Peyer's patch (tissue), 4 donors: ENCODE measurements around the gene TUBD1. TPM values are rescaled to one million over a fixed set of nuclear protein-coding genes. Genes with fewer than 3 reads are reported as not detected.

Experiments
- DNase-seq, 3 donors: peaks; one replicate each; pipeline ENCODE4 v3.0.0-alpha.2; 2017 to 2019
- H3K27ac ChIP-seq, 4 donors: fragments of 200-600 bp; sonication (generic); one replicate each; pipeline ENCODE4 v1.5.1; 2016 to 2019
- H3K27me3 ChIP-seq, 2 donors: fragments of 200-600 bp; sonication (generic); one replicate each; pipeline ENCODE4 v1.5.1; 2019
- H3K36me3 ChIP-seq, 3 donors: fragments of 200-600 bp; sonication (generic); one replicate each; pipeline ENCODE4 v1.5.1; 2016 to 2019
- H3K4me1 ChIP-seq, 4 donors: fragments of 200-600 bp; sonication (generic); one replicate each; pipeline ENCODE4 v1.5.1; 2016 to 2019
- H3K4me3 ChIP-seq, 4 donors: fragments of 200-600 bp; sonication (generic); 1 replicate in 3 of 4; 2 replicates in 1 of 4; pipeline ENCODE4 v1.5.1; 2016 to 2019; ENCODE audit warnings: mild to moderate bottlenecking in 1 of 4
- H3K9me3 ChIP-seq, 4 donors: fragments of 200-600 bp; sonication (generic); one replicate each; pipeline ENCODE4 v1.5.1; 2016 to 2019; ENCODE audit warnings: mild to moderate bottlenecking in 1 of 4
- CTCF ChIP-seq, 6 experiments: fragments of 450-650 bp in 4 of 6; fragments of 200-600 bp in 2 of 6; sonication (generic) in 1 of 6; IDR thresholded peaks; one replicate each; pipeline ENCODE4 v1.5.1; 2017 to 2019; ENCODE audit warnings: antibody characterized with exemption in 6 of 6, mild to moderate bottlenecking in 3 of 6, moderate library complexity in 1 of 6
- POLR2A ChIP-seq, 2 donors: fragments of 450-650 bp; IDR thresholded peaks; one replicate each; pipeline ENCODE4 v1.5.1; 2017; ENCODE audit warnings: antibody characterized with exemption in 2 of 2, mild to moderate bottlenecking in 2 of 2, moderate library complexity in 2 of 2
- total RNA-seq, 4 donors: library from RNA; depleted of rRNA; stranded (reverse); fragments of >200 nt; gene quantifications; one replicate each; pipeline ENCODE4 v1.1.0, GENCODE V29; 2016

The TUBD1 gene
- total RNA-seq, 4 donors from 2014 or later, result 8.4 to 12.2 (median 9.5) TPM

GRCh38 chr17:59914274-59914854, 21.6 kb upstream of the TUBD1 start:
- no peaks in the 10 kb centered on the region for H3K27me3 ChIP-seq
- H3K36me3 ChIP-seq, result peaks cover 0 to 77% (median 0%) of the 10 kb centered on the region in 3 donors
- H3K4me3 ChIP-seq, result no peak overlapping the region
- no peaks in the 10 kb centered on the region for H3K4me1 ChIP-seq
- no peak overlapping the region for H3K27ac ChIP-seq
- no peak for DNase-seq
- TF ChIP-seq POLR2A (IDR thresholded peaks at IDR 0.05) (no peak), CTCF (IDR thresholded peaks at IDR 0.05) (peak; percentile 40 to 71 (median 66))
- no peaks in the 10 kb centered on the region for H3K9me3 ChIP-seq

GRCh38 chr17:59907467-59907866, 14.7 kb upstream of the TUBD1 start:
- no peak for TF ChIP-seq CTCF (IDR thresholded peaks at IDR 0.05)
- no peak for TF ChIP-seq POLR2A (IDR thresholded peaks at IDR 0.05)
- H3K4me1 ChIP-seq, result no peaks in the 10 kb centered on the region
- H3K4me3 ChIP-seq, result no peak overlapping the region
- no peaks in the 10 kb centered on the region for H3K9me3 ChIP-seq
- H3K36me3 ChIP-seq, result peaks cover 0 to 15% (median 0%) of the 10 kb centered on the region in 3 donors
- no peak for DNase-seq
- H3K27ac ChIP-seq, result no peak overlapping the region
- no peaks in the 10 kb centered on the region for H3K27me3 ChIP-seq

- Histone ChIP-seq H3K27me3 (no peaks in the 10 kb centered on the region), H3K9me3 (no peaks in the 10 kb centered on the region), H3K4me3 (no peak overlapping the region), H3K4me1 (no peaks in the 10 kb centered on the region), H3K36me3 (no peaks in the 10 kb centered on the region), H3K27ac (no peak overlapping the region)
- TF ChIP-seq POLR2A (IDR thresholded peaks at IDR 0.05) (no peak), CTCF (IDR thresholded peaks at IDR 0.05) (no peak)
- no peak for DNase-seq
Observed at GRCh38 chr17:59903455-59903854, 10.7 kb upstream of the TUBD1 start.

GRCh38 chr17:59901604-59902003, 8.9 kb upstream of the TUBD1 start:
- no peak overlapping the region for H3K4me3 ChIP-seq
- no peaks in the 10 kb centered on the region for H3K27me3 ChIP-seq
- H3K27ac ChIP-seq, result no peak overlapping the region
- H3K36me3 ChIP-seq, result no peaks in the 10 kb centered on the region
- no peaks in the 10 kb centered on the region for H3K9me3 ChIP-seq
- TF ChIP-seq POLR2A (IDR thresholded peaks at IDR 0.05) (no peak), CTCF (IDR thresholded peaks at IDR 0.05) (no peak)
- no peaks in the 10 kb centered on the region for H3K4me1 ChIP-seq
- no peak for DNase-seq

GRCh38 chr17:59899099-59899498, 6.4 kb upstream of the TUBD1 start:
- Histone ChIP-seq H3K4me1 (peaks cover 0 to 17% (median 0%) of the 10 kb centered on the region in 4 donors), H3K27ac (no peak overlapping the region)
- no peak for DNase-seq

More at GRCh38 chr17:59899099-59899498, 6.4 kb upstream of the TUBD1 start:
- Histone ChIP-seq H3K4me3 (no peak overlapping the region), H3K36me3 (no peaks in the 10 kb centered on the region), H3K9me3 (no peaks in the 10 kb centered on the region), H3K27me3 (no peaks in the 10 kb centered on the region)
- no peak for TF ChIP-seq CTCF (IDR thresholded peaks at IDR 0.05)
- no peak for TF ChIP-seq POLR2A (IDR thresholded peaks at IDR 0.05)
